Cardiac muscle cell (in vitro differentiated cells and primary cell): ENCODE measurements around the gene ERVFRD-1. TPM values are rescaled to one million over a fixed set of nuclear protein-coding genes. Genes with fewer than 3 reads are reported as not detected.

Source experiments
- DNase-seq, 2 donors: peaks; one replicate each; pipeline versions ENCODE4 v3.0.0 to v3.0.0-alpha.2; 2010 to 2017; ENCODE audit warnings: low read depth in 1 of 2, low spot score in 1 of 2
- H3K27ac ChIP-seq: fragments of 200-600 bp; sonication (generic); 2 replicates; pipeline ENCODE4 v1.5.1; 2016
- H3K27me3 ChIP-seq: fragments of 200-600 bp; sonication (generic); 2 replicates; pipeline ENCODE4 v1.6.0; 2016; ENCODE audit warnings: control low read depth
- H3K36me3 ChIP-seq: fragments of 200-600 bp; sonication (generic); 2 replicates; pipeline ENCODE4 v1.5.1; 2016; ENCODE audit warnings: control low read depth
- H3K4me1 ChIP-seq: fragments of 200-600 bp; sonication (generic); 2 replicates; pipeline ENCODE4 v1.8.1; 2017; ENCODE audit warnings: low read depth, mild to moderate bottlenecking, mixed run types
- H3K4me3 ChIP-seq: fragments of 200-600 bp; sonication (generic); 2 replicates; pipeline ENCODE4 v1.5.1; 2016; ENCODE audit warnings: mild to moderate bottlenecking
- H3K9me3 ChIP-seq: fragments of 200-600 bp; sonication (generic); 2 replicates; pipeline ENCODE4 v1.5.1; 2017; ENCODE audit warnings: low read depth, mild to moderate bottlenecking, control low read depth
- polyA plus RNA-seq: library from polyadenylated mRNA; unstranded; fragments of >200 nt; fragmentation: Nextera tagmentation; extraction: Ambion mirVana; gene quantifications from 2 replicates; pipeline ENCODE4 v1.2.1, GENCODE V29; 2016
- total RNA-seq: library from RNA; depleted of rRNA; stranded (reverse); fragments of >200 nt; gene quantifications from 2 replicates; pipeline ENCODE4 v1.2.3, GENCODE V29; 2016
- TF ChIP-seq, protein P1 (sequence below): IDR thresholded peaks from 2 replicates; pipeline ENCODE4 v1.5.1; 2012; ENCODE audit warnings: low read depth, mild to moderate bottlenecking, low read length

ERVFRD-1 gene
- total and polyA plus RNA-seq, 2 experiments from 2014 or later: not detected

DNA sequence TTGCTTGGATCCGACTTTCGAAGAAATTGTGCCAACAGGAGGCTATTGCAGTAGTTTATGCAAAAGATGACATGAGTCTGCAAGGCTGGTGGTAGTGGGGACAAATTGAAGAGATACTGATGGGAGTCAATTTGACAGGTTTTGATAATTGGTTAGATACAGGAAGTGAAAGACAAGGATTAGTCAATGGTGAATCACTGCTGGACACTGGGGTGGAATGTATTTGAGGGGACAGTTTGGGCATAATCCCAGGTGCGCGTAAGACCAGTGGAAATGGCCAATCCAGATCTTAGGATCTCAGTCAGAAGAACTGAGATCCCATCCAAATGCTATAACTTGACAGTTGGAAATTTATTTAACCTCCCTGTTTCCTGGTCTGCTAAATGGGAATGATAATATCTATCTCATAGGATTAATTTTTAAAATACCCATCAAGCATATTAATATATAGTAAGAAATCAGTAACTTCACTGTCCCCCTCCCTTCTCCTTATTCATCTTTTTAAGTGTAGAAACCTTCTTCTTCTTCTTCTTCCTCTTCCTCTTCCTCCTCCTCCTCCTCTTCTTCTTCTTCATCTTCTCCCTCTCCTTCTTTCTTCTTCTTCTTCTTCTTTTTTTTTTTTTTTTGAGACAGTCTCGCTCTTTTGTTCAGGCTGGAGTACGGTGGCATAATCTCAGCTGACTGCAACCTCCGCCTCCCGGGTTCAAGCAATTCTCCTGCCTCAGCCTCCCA, 30.9 kb upstream of the ERVFRD-1 start:
- no peak overlapping the region for H3K4me3 ChIP-seq
- no peak overlapping the region for H3K27ac ChIP-seq
- no peaks in the 10 kb centered on the region for H3K36me3 ChIP-seq
- no peaks in the 10 kb centered on the region for H3K4me1 ChIP-seq
- TF ChIP-seq, protein P1, sequence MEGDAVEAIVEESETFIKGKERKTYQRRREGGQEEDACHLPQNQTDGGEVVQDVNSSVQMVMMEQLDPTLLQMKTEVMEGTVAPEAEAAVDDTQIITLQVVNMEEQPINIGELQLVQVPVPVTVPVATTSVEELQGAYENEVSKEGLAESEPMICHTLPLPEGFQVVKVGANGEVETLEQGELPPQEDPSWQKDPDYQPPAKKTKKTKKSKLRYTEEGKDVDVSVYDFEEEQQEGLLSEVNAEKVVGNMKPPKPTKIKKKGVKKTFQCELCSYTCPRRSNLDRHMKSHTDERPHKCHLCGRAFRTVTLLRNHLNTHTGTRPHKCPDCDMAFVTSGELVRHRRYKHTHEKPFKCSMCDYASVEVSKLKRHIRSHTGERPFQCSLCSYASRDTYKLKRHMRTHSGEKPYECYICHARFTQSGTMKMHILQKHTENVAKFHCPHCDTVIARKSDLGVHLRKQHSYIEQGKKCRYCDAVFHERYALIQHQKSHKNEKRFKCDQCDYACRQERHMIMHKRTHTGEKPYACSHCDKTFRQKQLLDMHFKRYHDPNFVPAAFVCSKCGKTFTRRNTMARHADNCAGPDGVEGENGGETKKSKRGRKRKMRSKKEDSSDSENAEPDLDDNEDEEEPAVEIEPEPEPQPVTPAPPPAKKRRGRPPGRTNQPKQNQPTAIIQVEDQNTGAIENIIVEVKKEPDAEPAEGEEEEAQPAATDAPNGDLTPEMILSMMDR: no peak
- no peaks in the 10 kb centered on the region for H3K27me3 ChIP-seq
- no peak for DNase-seq
- no peaks in the 10 kb centered on the region for H3K9me3 ChIP-seq

DNA sequence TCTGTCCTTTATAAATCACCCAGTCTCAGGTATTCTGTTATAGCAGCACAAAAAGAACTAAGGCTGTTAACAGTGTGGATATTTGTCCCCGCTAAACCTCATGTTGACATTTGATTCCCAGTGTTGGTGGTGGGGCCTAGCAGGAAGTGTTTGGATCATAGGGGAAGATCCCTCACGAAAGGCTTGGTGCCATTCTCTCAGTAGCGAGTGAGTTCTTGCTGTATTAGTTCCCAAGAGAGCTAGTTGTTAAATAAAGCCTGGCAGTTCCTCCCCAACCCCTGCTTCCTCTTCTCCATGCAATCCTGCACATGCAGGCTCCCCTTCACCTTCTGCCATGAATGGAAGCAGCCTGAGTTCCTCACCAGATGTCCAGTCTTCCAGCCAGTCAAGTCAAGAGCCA, 29.8 kb upstream of the ERVFRD-1 start:
- DNase-seq: no peak
- Histone ChIP-seq H3K9me3 (no peaks in the 10 kb centered on the region), H3K4me3 (no peak overlapping the region), H3K27me3 (no peaks in the 10 kb centered on the region), H3K36me3 (no peaks in the 10 kb centered on the region), H3K4me1 (no peaks in the 10 kb centered on the region), H3K27ac (no peak overlapping the region)
- TF ChIP-seq, protein P1: no peak

DNA sequence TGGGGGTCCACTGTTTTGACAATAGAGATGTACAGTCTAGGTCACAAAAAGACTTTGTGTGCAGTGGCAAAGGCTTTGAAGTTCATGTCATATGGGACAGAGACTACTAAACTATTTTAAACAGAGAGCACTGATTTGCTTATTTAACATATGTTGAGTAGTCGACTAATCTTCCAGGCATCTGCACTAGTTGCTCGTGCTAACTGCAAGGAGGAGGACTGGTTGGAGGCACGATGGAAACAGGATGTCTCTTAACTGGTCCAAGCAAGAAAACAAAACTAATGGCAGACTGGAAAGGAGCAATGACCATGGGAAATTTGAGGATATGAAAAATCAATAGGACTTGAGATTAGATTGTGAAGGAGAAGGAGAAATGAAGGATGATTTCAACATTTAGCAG, 28.5 kb upstream of the ERVFRD-1 start:
- no peak overlapping the region for H3K4me3 ChIP-seq
- no peaks in the 10 kb centered on the region for H3K27me3 ChIP-seq
- TF ChIP-seq, protein P1: no peak
- no peak for DNase-seq
- no peaks in the 10 kb centered on the region for H3K9me3 ChIP-seq
- H3K36me3 ChIP-seq: peaks cover 8% of the 10 kb centered on the region
- H3K27ac ChIP-seq: no peak overlapping the region
- no peaks in the 10 kb centered on the region for H3K4me1 ChIP-seq

DNA sequence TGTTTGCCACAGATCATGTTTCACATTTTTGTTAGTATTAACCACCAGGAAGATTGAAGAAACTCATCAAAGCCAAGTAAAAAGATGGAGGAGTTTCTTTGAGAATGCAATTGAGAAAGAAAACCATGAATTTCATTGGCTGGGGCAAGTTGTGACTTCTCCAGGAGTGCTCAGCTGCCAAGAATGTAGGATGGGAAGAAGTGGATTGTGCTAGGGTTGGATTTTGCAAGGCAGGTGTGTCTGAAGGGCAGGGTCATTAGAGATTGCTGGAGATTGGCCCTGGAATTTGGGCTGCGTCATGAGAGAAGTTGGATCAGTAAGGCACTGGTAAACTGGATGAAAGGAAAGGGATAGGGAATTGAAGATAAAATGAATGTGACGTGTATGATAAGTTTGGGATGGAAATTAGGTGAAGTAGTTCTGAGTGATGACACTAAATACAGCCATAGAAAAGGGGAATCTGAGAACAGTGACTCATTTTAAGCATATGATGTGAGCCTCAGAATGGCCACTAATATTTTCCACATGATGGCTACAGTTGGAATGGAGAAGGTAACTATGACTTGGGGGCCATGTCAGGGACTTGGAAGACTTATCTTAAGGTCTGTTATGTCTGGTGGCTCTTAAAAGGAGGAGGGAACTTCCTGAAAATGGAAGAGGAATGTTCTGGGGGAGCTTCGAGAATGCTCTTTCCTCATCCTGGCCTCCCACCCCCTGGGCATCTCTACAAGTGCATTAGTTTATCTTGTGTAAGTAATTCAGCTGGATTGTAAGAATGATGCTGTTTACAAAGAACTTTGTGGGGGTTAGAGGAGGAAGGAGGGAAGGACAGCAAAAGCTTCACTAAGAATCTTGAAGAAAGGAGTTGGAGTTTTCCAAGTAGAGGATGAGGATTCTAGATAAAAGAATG, 27.8 kb upstream of the ERVFRD-1 start:
- peak in 1 of 2 donors; percentile 25 for DNase-seq
- Histone ChIP-seq H3K9me3 (no peaks in the 10 kb centered on the region), H3K4me3 (no peak overlapping the region), H3K36me3 (peaks cover 15% of the 10 kb centered on the region), H3K27ac (no peak overlapping the region), H3K27me3 (no peaks in the 10 kb centered on the region), H3K4me1 (no peaks in the 10 kb centered on the region)
- TF ChIP-seq, protein P1: no peak

DNA sequence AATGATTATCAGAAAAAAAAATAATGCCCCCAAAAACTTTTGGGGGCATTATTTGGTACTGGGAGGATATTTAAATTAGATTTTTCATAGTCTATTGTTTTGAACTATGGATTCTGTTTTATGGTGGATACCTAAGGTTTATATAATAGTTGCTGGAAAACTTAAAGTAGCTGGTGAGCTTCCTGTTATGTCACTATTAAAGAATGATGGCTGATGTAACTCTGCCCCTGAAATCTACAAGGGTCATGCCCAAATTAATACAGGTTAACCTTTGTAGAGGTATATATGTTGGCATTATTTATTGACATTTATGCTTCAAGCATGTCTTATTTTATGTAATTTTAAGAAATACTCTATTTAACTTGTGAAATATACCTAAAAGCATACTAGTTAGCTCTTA, 25.3 kb upstream of the ERVFRD-1 start:
- Histone ChIP-seq H3K27ac (no peak overlapping the region), H3K27me3 (no peaks in the 10 kb centered on the region), H3K9me3 (no peaks in the 10 kb centered on the region), H3K4me1 (no peaks in the 10 kb centered on the region), H3K4me3 (no peak overlapping the region), H3K36me3 (peaks cover 15% of the 10 kb centered on the region)
- no peak for DNase-seq
- TF ChIP-seq, protein P1: no peak
